ENCODE data around the gene ATG4D.

The ATG4D gene

GRCh38 chr19:10502524-10503001 is 41.1 kb upstream of the ATG4D start:
- peak; percentile 44 for TF ChIP-seq TEAD4 (IDR thresholded peaks at IDR 0.05)
- TF ChIP-seq CEBPB (IDR thresholded peaks at IDR 0.05): no peak
- TF ChIP-seq USF1 (IDR thresholded peaks at IDR 0.05): peak; percentile 46; the same call in 1 of the 2 replicates
- peak; percentile 93 for TF ChIP-seq EGR1 (IDR thresholded peaks at IDR 0.05)
- TF ChIP-seq YY1 (IDR thresholded peaks at IDR 0.05; ENCODE audit: low read depth): peak; percentile 91
- no peak for TF ChIP-seq NFIC (IDR thresholded peaks at IDR 0.05)
- peak; percentile 83 for TF ChIP-seq TAF1 (IDR thresholded peaks at IDR 0.05; ENCODE audit: low read depth)
- TF ChIP-seq, protein P1, sequence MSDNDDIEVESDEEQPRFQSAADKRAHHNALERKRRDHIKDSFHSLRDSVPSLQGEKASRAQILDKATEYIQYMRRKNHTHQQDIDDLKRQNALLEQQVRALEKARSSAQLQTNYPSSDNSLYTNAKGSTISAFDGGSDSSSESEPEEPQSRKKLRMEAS (IDR thresholded peaks at IDR 0.05): peak; percentile 87
- no peak for TF ChIP-seq FOXM1 (IDR thresholded peaks at IDR 0.05; ENCODE audit: borderline replicate concordance, low read depth)
- TF ChIP-seq, protein P2, sequence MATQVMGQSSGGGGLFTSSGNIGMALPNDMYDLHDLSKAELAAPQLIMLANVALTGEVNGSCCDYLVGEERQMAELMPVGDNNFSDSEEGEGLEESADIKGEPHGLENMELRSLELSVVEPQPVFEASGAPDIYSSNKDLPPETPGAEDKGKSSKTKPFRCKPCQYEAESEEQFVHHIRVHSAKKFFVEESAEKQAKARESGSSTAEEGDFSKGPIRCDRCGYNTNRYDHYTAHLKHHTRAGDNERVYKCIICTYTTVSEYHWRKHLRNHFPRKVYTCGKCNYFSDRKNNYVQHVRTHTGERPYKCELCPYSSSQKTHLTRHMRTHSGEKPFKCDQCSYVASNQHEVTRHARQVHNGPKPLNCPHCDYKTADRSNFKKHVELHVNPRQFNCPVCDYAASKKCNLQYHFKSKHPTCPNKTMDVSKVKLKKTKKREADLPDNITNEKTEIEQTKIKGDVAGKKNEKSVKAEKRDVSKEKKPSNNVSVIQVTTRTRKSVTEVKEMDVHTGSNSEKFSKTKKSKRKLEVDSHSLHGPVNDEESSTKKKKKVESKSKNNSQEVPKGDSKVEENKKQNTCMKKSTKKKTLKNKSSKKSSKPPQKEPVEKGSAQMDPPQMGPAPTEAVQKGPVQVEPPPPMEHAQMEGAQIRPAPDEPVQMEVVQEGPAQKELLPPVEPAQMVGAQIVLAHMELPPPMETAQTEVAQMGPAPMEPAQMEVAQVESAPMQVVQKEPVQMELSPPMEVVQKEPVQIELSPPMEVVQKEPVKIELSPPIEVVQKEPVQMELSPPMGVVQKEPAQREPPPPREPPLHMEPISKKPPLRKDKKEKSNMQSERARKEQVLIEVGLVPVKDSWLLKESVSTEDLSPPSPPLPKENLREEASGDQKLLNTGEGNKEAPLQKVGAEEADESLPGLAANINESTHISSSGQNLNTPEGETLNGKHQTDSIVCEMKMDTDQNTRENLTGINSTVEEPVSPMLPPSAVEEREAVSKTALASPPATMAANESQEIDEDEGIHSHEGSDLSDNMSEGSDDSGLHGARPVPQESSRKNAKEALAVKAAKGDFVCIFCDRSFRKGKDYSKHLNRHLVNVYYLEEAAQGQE (IDR thresholded peaks at IDR 0.05; ENCODE audit: low read depth): no peak
- TF ChIP-seq EP300 (IDR thresholded peaks at IDR 0.05; ENCODE audit: borderline replicate concordance): peak; percentile 58; the same call in 1 of the 2 replicates
- no peak for TF ChIP-seq CREB1 (IDR thresholded peaks at IDR 0.05; ENCODE audit: low read depth)
- TF ChIP-seq RAD21 (IDR thresholded peaks at IDR 0.05; ENCODE audit: low read depth): no peak
- TF ChIP-seq ZBTB7A (IDR thresholded peaks at IDR 0.05; ENCODE audit: low read depth): no peak
- TF ChIP-seq TCF12 (IDR thresholded peaks at IDR 0.05; ENCODE audit: low read depth): peak; percentile 77; the same call in 1 of the 2 replicates

DNA sequence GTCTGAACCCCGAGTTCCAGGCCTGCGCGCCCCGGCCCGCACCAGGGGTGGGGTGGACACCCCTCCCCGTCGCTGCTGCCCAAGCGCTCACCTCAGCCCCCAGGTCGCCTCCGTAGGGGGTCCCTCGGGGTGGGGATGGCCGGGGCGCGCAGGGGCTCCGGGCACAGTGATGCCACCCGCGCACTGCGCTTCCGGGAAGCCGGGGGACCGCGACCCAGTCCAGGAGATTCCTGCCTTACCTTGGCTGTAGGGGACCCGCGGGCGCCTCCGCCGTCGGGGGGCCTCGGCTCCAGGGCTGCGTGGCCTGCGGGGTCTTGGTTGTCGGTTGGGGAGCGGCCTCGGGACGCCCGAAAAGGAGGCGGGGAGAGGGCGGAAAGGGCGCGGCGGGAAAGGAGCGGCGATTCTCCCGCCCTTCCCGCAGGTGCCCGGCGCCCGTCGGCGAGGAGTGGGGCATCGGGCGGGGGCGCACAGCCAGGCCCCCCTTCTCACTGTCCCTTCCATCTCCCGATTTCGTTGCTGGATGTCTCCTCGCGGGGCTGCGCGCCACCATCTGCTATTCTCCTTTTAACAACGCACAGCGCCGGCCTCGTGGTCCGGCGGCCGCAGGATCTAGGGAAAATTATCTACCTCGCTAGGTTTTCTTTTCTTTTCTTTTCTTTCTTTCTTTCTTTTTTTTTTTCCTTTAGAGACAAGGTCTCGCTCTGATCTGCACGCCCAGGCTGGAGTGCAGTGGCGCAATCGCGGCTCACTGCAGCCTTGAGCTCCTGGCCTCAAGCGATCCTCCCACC is 40.5 kb upstream of the ATG4D start, which contains the start of gene KEAP1:
TSS of gene KEAP1 (minus strand) at position 355 of the 788 bp plus-strand sequence. CDS start 3,323 bp downstream, outside the sequence.
- TF ChIP-seq, protein P1 (IDR thresholded peaks at IDR 0.05): peak; percentile 33
- TF ChIP-seq CEBPB (IDR thresholded peaks at IDR 0.05) (no peak), EGR1 (IDR thresholded peaks at IDR 0.05) (no peak)

- TF ChIP-seq, protein P1 (IDR thresholded peaks at IDR 0.05): peak; percentile 45
- TF ChIP-seq RAD21 (IDR thresholded peaks at IDR 0.05; ENCODE audit: low read depth) (peak; percentile 77), YY1 (IDR thresholded peaks at IDR 0.05; ENCODE audit: low read depth) (no peak), USF1 (IDR thresholded peaks at IDR 0.05) (peak; percentile 64)
Observed at GRCh38 chr19:10505583-10506229, 38.0 kb upstream of the ATG4D start.

DNA sequence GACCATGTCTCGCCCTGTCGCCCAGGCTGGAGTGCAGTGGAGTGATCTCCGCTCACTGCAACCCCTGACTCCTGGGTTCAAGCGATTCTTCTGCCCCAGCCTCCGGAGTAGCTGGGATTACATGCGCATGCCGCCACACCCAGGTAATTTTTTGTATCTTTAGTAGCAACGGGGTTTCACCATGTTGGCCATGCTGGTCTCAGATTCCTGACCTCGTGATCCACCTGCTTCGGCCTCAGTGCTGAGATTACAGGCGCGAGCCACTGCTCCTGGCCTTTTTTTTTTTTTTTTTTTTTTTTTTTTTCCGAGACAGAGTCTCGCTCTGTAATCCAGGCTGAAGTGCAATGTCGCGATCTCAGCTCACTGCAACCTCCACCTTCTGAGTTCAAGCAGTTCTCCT is 35.7 kb upstream of the ATG4D start:
- TF ChIP-seq, protein P1 (IDR thresholded peaks at IDR 0.05): no peak
- TF ChIP-seq NFIC (IDR thresholded peaks at IDR 0.05) (no peak), EP300 (IDR thresholded peaks at IDR 0.05; ENCODE audit: borderline replicate concordance) (no peak), TCF12 (IDR thresholded peaks at IDR 0.05; ENCODE audit: low read depth) (no peak), CREB1 (IDR thresholded peaks at IDR 0.05; ENCODE audit: low read depth) (no peak)
- TF ChIP-seq, protein P2 (IDR thresholded peaks at IDR 0.05; ENCODE audit: low read depth): no peak

DNA sequence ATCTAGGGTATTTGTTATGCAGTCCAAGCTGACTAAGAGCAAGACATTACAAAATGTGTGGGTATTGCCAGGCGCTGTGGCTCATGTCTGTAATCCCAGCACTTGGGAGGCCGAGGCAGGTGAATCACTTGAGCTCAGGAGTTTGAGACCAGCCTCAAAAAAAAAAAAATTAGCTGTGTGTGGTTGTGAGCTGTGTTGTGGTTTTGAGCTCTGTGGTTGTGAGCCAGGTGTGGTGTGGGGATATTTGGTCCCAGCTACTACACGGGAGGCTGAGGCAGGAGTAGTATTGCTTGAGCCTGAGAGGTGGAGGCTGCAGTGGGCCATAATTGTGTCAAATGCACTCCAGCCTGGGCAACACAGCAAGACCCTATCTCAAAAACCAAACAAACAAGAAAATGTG is 35.0 kb upstream of the ATG4D start:
- no peak for TF ChIP-seq YY1 (IDR thresholded peaks at IDR 0.05; ENCODE audit: low read depth)
- TF ChIP-seq TCF12 (IDR thresholded peaks at IDR 0.05; ENCODE audit: low read depth): no peak
- TF ChIP-seq, protein P2 (IDR thresholded peaks at IDR 0.05; ENCODE audit: low read depth): no peak
- TF ChIP-seq USF1 (IDR thresholded peaks at IDR 0.05): no peak
- no peak for TF ChIP-seq RAD21 (IDR thresholded peaks at IDR 0.05; ENCODE audit: low read depth)
- no peak for TF ChIP-seq TAF1 (IDR thresholded peaks at IDR 0.05; ENCODE audit: low read depth)
- TF ChIP-seq TEAD4 (IDR thresholded peaks at IDR 0.05): no peak
- no peak for TF ChIP-seq ZBTB7A (IDR thresholded peaks at IDR 0.05; ENCODE audit: low read depth)
- TF ChIP-seq CREB1 (IDR thresholded peaks at IDR 0.05; ENCODE audit: low read depth): no peak
- no peak for TF ChIP-seq EGR1 (IDR thresholded peaks at IDR 0.05)
- TF ChIP-seq, protein P1 (IDR thresholded peaks at IDR 0.05): no peak
- TF ChIP-seq NFIC (IDR thresholded peaks at IDR 0.05): no peak

All from Ishikawa (cell line).